ENCODE results near the gene SPC24.

Gene SPC24

GRCh38 chr19:11155373-11156120 lies at the start of gene SPC24:
Gene SPC24, minus strand, starts transcription at chr19:11155782. Its CDS starts 6 bp downstream, at chr19:11155776.
- FAIRE-seq: peak; percentile 18

- no peak for FAIRE-seq
These were observed 49.4 kb upstream of the SPC24 start for GRCh38 chr19:11204943-11205349.

- FAIRE-seq: no peak
These were observed 48.6 kb upstream of the SPC24 start for GRCh38 chr19:11204076-11204602.

GRCh38 chr19:11203194-11204075 lies 47.9 kb upstream of the SPC24 start:
- FAIRE-seq: no peak

GRCh38 chr19:11202488-11203193 lies 47.1 kb upstream of the SPC24 start:
- no peak for FAIRE-seq

- no peak for FAIRE-seq
These were observed 46.2 kb upstream of the SPC24 start for GRCh38 chr19:11201791-11202190.

GRCh38 chr19:11200931-11201330 lies 45.3 kb upstream of the SPC24 start:
- no peak for FAIRE-seq

- no peak for FAIRE-seq
These were observed 44.5 kb upstream of the SPC24 start for GRCh38 chr19:11200015-11200574.

GRCh38 chr19:11199517-11199916 lies 43.9 kb upstream of the SPC24 start:
- no peak for FAIRE-seq

- no peak for FAIRE-seq
These were observed 43.3 kb upstream of the SPC24 start for GRCh38 chr19:11198769-11199424.

GRCh38 chr19:11198175-11198534 lies 42.6 kb upstream of the SPC24 start:
- FAIRE-seq: no peak

- no peak for FAIRE-seq
These were observed 42.0 kb upstream of the SPC24 start, which contains the start of gene KANK2 for GRCh38 chr19:11197291-11198174. Gene KANK2, minus strand, starts transcription at chr19:11197545. Its CDS starts 3,034 bp downstream, at chr19:11194511.

GRCh38 chr19:11196406-11197287 lies 41.1 kb upstream of the SPC24 start:
- no peak for FAIRE-seq

- no peak for FAIRE-seq
These were observed 40.1 kb upstream of the SPC24 start for GRCh38 chr19:11195681-11196080.

- no peak for FAIRE-seq
These were observed 39.3 kb upstream of the SPC24 start for GRCh38 chr19:11194656-11195558.

- FAIRE-seq: no peak
These were observed 38.6 kb upstream of the SPC24 start for GRCh38 chr19:11194173-11194572.

GRCh38 chr19:11192957-11193939 lies 37.7 kb upstream of the SPC24 start:
- no peak for FAIRE-seq
